Spinal cord (tissue), 10 donors: ENCODE data around the gene CABP4. TPM values are rescaled to one million over a fixed set of nuclear protein-coding genes. Genes with fewer than 3 reads are reported as not detected.

Experiments used
- DNase-seq, 6 donors: peaks; one replicate each; pipeline versions ENCODE4 v3.0.0 to v3.0.0-alpha.2; 2013 to 2015; ENCODE audit warnings: low spot score in 6 of 6, low read depth in 4 of 6
- H3K27ac ChIP-seq: one replicate; pipeline ENCODE4 v1.5.1; 2013; ENCODE audit warnings: low read depth, low read length, control low read depth
- H3K27me3 ChIP-seq: one replicate; pipeline ENCODE4 v1.6.1; 2013; ENCODE audit warnings: low read length; ENCODE audit not compliant: control insufficient read depth, insufficient read depth
- H3K36me3 ChIP-seq: one replicate; pipeline ENCODE4 v1.6.1; 2013; ENCODE audit warnings: low read length; ENCODE audit not compliant: control insufficient read depth, insufficient read depth
- H3K4me1 ChIP-seq: one replicate; pipeline ENCODE4 v1.6.1; 2013; ENCODE audit warnings: low read length; ENCODE audit not compliant: control insufficient read depth, insufficient read depth
- H3K4me3 ChIP-seq: one replicate; pipeline ENCODE4 v1.5.1; 2013; ENCODE audit warnings: low read depth, low read length, control low read depth
- H3K9me3 ChIP-seq: one replicate; pipeline ENCODE4 v1.6.1; 2013; ENCODE audit warnings: low read length; ENCODE audit not compliant: control insufficient read depth, insufficient read depth
- WGBS: methylation state at CpG from one replicate; pipeline ENCODE4 v1.1.5; 2013; ENCODE audit warnings: missing lambda C conversion rate; ENCODE audit not compliant: insufficient coverage; 5-methylcytosine and 5-hydroxymethylcytosine counted together
- polyA plus RNA-seq, 2 donors: library from polyadenylated mRNA; unstranded; fragments of 120-200 nt; gene quantifications; one replicate each; pipeline ENCODE4 v1.2.1, GENCODE V29; 2013; ENCODE audit not compliant: insufficient read length in 2 of 2
- total RNA-seq, 2 donors: library from RNA; depleted of rRNA in 1 of 2; stranded (reverse); fragments of 120-200 nt in 1 of 2; fragments of >200 nt in 1 of 2; gene quantifications; one replicate each; pipeline versions ENCODE4 v1.2.3 to v1.2.4, GENCODE V29; 2013 to 2014
- donor health status: healthy.

Gene CABP4
- total and polyA plus RNA-seq, 4 donors: 0.30 to 0.67 (median 0.46) TPM

DNA sequence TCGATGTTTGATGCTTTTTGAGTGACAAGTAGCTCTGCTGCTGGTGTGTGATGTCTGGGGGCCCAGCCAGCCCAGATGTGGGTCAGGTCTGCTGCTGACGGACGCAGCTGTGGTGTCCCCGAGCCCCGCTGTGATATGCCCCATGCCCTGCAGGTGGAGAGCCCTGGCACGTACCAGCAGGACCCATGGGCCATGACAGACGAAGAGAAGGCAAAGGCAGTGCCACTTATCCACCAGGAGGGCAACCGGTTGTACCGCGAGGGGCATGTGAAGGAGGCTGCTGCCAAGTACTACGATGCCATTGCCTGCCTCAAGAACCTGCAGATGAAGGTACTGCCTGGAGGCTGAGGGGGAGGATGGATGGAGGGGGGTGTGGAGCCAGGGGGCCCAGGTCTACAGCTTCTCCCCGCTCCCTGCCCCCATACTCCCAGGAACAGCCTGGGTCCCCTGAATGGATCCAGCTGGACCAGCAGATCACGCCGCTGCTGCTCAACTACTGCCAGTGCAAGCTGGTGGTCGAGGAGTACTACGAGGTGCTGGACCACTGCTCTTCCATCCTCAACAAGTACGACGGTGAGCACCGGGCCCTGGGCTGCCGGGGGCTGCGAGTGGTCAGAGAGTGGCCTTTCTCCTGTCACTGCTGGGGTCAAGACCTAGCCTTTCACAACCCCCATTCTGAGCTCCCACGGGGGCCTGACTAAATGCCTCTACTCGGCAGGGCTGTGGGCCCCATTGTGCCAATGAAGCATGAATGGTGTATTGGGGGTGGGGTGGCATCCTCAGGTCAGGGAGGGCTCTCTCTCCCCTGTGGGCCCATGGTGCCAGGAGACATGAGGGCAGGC is 35.0 kb downstream of the CABP4 start:
- H3K4me3 ChIP-seq: no peak overlapping the region
- H3K36me3 ChIP-seq: peaks cover 88% of the 10 kb centered on the region
- WGBS: 84% methylated on average over 17 of the region's 23 CpGs
- H3K4me1 ChIP-seq: peaks cover 6% of the 10 kb centered on the region
- H3K9me3 ChIP-seq: no peaks in the 10 kb centered on the region
- H3K27me3 ChIP-seq: no peaks in the 10 kb centered on the region
- DNase-seq: no peak
- no peak overlapping the region for H3K27ac ChIP-seq

DNA sequence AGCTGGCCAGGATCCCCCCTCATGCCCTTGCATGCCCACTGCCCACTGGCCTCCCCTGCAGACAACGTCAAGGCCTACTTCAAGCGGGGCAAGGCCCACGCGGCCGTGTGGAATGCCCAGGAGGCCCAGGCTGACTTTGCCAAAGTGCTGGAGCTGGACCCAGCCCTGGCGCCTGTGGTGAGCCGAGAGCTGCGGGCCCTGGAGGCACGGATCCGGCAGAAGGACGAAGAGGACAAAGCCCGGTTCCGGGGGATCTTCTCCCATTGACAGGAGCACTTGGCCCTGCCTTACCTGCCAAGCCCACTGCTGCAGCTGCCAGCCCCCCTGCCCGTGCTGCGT is 35.5 kb downstream of the CABP4 start:
- no peak overlapping the region for H3K4me3 ChIP-seq
- DNase-seq: no peak
- no peaks in the 10 kb centered on the region for H3K27me3 ChIP-seq
- no peaks in the 10 kb centered on the region for H3K9me3 ChIP-seq
- H3K27ac ChIP-seq: no peak overlapping the region
- peaks cover 94% of the 10 kb centered on the region for H3K36me3 ChIP-seq
- peaks cover 5% of the 10 kb centered on the region for H3K4me1 ChIP-seq
- WGBS: 65% methylated on average over 13 of the region's 15 CpGs

- H3K27ac ChIP-seq: no peak overlapping the region
- no peaks in the 10 kb centered on the region for H3K27me3 ChIP-seq
- H3K36me3 ChIP-seq: peaks cover 99% of the 10 kb centered on the region
- H3K4me3 ChIP-seq: no peak overlapping the region
- 81% methylated on average over 15 of the region's 24 CpGs for WGBS
- no peak for DNase-seq
- peaks cover 5% of the 10 kb centered on the region for H3K4me1 ChIP-seq
- H3K9me3 ChIP-seq: no peaks in the 10 kb centered on the region
Measured at GRCh38 chr11:67491276-67492068, 36.3 kb downstream of the CABP4 start.

GRCh38 chr11:67492069-67492727 is 37.0 kb downstream of the CABP4 start:
- Histone ChIP-seq H3K27ac (no peak overlapping the region), H3K4me3 (no peak overlapping the region), H3K9me3 (no peaks in the 10 kb centered on the region), H3K4me1 (peaks cover 5% of the 10 kb centered on the region), H3K36me3 (peaks cover 99% of the 10 kb centered on the region), H3K27me3 (no peaks in the 10 kb centered on the region)
- 86% methylated on average over 19 of the region's 19 CpGs for WGBS
- DNase-seq: no peak

DNA sequence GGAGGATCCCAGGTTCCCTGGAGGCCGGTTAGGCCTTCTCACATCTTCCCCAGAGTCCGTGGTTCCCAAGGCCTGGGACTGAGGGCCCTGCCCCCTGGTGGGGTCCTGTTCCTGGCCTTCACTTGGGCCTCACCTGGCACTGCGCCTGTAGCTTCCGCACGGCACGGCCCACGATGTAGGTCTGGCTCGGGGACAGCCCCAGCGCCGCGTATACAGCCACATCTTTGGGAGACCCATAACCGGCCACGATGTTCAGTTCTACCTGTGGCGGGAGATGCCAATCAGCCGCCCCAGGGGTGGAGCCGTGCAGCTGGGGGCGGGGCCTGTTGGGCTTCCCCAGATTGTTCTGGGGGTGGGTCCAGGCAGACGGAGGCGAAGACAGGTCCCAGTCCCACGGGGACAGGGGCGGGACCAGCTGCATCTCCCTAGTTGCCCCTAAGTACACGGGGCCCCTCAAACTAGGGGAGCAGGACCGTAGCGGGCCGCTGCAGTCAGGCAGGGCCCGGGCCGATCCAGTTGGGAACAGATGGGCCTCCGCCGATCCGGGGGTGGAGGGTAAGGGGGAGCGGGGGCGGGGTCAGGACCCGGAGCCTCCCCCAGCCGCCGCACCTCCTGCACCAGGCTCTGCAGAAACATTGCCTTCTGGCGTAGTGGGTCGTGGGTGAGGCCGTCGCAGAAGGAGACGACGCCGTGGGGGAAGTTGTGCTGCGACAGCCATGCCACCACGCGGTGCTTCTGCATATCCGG is 37.8 kb downstream of the CABP4 start:
- Histone ChIP-seq H3K27ac (no peak overlapping the region), H3K36me3 (peaks cover 99% of the 10 kb centered on the region), H3K27me3 (no peaks in the 10 kb centered on the region), H3K9me3 (no peaks in the 10 kb centered on the region), H3K4me3 (no peak overlapping the region), H3K4me1 (peaks cover 5% of the 10 kb centered on the region)
- DNase-seq: no peak
- 84% methylated on average over 45 of the region's 46 CpGs for WGBS

DNA sequence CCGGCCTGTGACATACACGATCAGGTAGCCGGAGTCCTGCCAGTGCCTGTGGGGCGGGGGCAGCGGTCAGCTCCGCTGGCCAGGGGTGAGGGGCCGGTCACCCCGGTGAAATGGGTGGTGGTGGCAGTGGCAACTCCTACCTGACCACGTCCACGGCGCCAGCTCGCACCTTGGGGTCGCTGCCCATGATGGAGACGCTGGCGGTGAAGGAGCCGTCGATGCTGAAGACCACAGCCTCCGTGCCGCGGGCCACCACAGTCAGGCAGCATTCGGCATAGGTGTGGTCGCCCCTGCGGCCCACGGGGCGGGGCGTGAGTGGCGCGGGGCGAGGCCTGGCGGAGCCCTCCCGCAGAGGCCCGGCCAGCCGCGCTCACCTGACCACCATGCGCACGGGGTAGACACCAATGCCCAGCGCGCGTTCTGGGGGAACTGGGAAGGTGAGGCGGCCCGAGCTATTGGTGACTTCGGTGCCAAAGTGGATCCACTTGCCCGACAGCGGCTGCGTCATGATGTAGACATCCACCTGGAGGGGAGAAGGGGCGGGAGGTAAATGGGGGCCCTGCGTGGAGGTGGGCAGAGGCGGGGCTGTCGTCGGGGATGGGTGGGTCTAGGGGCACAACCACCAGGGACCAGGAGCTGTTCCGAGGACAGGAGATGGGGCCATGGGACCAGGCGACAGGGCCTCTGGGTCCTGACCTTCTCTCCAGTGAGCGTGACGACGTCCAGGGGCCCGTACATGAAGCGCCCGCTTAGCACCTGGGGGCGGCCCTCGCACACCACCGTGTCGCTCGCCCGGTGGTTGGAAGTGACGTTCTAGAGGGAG is 38.6 kb downstream of the CABP4 start:
- Histone ChIP-seq H3K4me3 (no peak overlapping the region), H3K27me3 (no peaks in the 10 kb centered on the region), H3K4me1 (peaks cover 11% of the 10 kb centered on the region), H3K27ac (no peak overlapping the region), H3K9me3 (no peaks in the 10 kb centered on the region), H3K36me3 (peaks cover 100% of the 10 kb centered on the region)
- DNase-seq: no peak
- WGBS: 94% methylated on average over 59 of the region's 65 CpGs

DNA sequence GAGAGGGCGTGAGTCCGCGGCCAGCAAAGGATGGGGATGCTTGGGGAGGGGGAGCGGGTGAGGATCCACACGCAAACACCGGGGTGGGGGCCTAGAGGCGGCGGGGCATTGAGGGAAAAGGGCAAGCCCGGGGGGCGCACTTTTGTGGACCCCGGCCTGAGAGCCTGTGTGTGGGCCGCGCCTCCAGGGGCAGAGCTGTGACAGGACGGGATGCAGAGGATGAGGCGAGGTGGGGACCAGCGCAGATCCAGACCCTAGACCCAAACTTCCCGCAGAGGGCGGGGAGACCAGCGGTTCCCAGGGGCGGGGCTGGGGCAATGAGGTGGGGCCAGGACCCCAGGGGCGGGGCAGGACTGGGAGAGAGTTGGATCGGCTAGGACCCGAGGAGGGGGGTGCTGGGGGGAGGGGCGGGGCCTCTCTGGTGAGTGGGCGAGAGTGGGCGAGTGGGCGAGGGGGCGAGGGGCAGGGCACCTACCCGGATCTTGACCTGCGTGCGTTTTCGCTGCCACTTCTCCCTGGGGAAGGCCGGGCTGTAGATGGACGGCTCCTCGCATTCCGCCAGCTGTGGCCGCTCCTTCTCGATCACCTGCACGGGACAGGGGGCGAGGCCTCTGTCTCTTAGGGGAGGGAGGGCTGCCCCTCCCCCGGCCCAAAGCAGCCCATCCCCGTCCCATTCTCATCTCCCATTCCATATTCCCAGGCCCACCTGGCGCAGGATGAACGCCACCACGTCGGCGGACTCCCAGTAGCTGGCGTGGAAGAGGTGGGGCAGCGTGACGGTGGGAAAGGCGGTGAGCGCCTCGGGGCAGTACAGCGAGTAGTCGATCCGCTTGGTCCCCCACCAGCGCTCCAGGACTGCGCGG is 39.4 kb downstream of the CABP4 start:
- Histone ChIP-seq H3K27me3 (no peaks in the 10 kb centered on the region), H3K27ac (no peak overlapping the region), H3K4me1 (peaks cover 11% of the 10 kb centered on the region), H3K4me3 (no peak overlapping the region), H3K36me3 (peaks cover 98% of the 10 kb centered on the region), H3K9me3 (no peaks in the 10 kb centered on the region)
- DNase-seq: no peak
- 84% methylated on average over 51 of the region's 59 CpGs for whole genome bisulfite sequencing

DNA sequence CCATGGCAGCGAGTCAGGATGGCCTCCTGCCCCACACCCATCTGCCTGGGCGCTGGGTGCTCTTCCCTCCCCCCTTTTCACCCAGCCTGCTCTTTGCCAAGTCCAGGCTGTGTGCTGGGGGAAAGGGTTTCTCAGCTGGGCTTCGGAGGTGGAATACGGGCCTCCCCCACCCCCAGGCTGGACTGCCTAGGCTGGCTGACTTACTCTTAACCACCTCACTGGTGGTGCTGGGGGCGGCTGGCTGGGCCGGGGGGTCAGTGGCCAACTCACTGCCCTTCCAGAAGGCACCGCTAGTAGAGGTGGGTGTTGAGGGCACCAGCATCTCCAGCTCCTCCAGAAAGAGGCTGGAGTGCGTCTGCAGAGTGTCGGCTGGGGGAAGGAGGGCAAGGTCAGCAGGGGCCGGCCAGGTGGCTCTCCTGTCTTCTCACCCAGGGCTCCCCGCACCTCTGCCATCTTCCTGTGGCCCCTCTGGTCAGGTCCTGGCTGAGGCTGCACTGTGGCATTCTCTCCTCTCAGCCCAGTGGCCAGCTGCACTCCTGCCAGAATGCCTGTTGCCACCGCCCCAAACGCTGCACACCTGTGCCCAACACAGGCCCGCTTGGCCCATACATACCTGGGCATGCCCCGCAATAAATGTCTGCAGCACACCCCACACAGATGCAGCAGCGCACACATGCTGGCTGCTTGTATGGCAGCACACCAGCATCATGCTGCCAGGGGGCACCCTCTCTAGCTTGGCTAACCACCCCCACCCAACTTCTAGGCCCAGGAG is 40.3 kb downstream of the CABP4 start:
- Histone ChIP-seq H3K36me3 (peaks cover 98% of the 10 kb centered on the region), H3K4me1 (peaks cover 13% of the 10 kb centered on the region), H3K9me3 (no peaks in the 10 kb centered on the region), H3K4me3 (no peak overlapping the region), H3K27me3 (no peaks in the 10 kb centered on the region), H3K27ac (no peak overlapping the region)
- WGBS: 92% methylated on average over 10 of the region's 16 CpGs
- DNase-seq: no peak
